Measurements from ENCODE around the gene IPO13.

- TF ChIP-seq ZNF274 (IDR thresholded peaks at IDR 0.05; ENCODE audit: low read depth, low read length) (no peak), SUZ12 (IDR thresholded peaks at IDR 0.05; ENCODE audit: extremely low read depth, insufficient read depth, insufficient read length) (no peak), YY1 (IDR thresholded peaks at IDR 0.05; ENCODE audit: insufficient read depth, insufficient read length) (no peak)
Measured at GRCh38 chr1:43979528-43980254, 32.9 kb downstream of the IPO13 start.

All from NT2/D1 (cell line).